ENCODE data around the gene CAPN5. TPM values are rescaled to one million over a fixed set of nuclear protein-coding genes. Genes with fewer than 3 reads are reported as not detected.

The CAPN5 gene
- polyA plus RNA-seq, 2 of the 4 experiments (the other 2 are of a cell fraction), result 9.4 to 12.9 TPM

- H3K4me2 ChIP-seq, result no peak overlapping the region
- H3K4me1 ChIP-seq, result peaks cover 31% of the 10 kb centered on the region
- ChIA-PET POLR2A (no interaction called here), CTCF (interaction anchor here (0.7 to 23.6 kb wide), 24 partner anchors 10 to 506 kb away, joined by 3 to 290 read pairs (median 5); partner anchors contain the start of genes MYO7A and OMP)
- no peaks in the 10 kb centered on the region for H3K9me3 ChIP-seq
- FAIRE-seq (no peak), DNase-seq (ENCODE audit: low read depth in 1 of 2, low spot score in 1 of 2) (peak; percentile 52 to 82), ATAC-seq (peak; percentile 31 to 73; a peak in 3 of 6 replicates)
- 54% methylated on average over 8 of the region's 8 CpGs for WGBS (ENCODE audit: missing lambda C conversion rate)
- no peak overlapping the region for H3K4me3 ChIP-seq
- H3K27ac ChIP-seq, result peak overlapping the region in 1 of 2 experiments; percentile 48; a peak in 2 of 6 replicates
- TF ChIP-seq SMC3 (IDR thresholded peaks at IDR 0.05) (peak; percentile 73), FOXS1 (CRISPR knock-in tag; IDR thresholded peaks at IDR 0.05) (no peak), RAD21 (conservative IDR thresholded peaks at IDR 0.05 in 1 of 2, IDR thresholded peaks at IDR 0.05 in 1 of 2) (peak; percentile 59 to 62)
- TF ChIP-seq, protein P1, sequence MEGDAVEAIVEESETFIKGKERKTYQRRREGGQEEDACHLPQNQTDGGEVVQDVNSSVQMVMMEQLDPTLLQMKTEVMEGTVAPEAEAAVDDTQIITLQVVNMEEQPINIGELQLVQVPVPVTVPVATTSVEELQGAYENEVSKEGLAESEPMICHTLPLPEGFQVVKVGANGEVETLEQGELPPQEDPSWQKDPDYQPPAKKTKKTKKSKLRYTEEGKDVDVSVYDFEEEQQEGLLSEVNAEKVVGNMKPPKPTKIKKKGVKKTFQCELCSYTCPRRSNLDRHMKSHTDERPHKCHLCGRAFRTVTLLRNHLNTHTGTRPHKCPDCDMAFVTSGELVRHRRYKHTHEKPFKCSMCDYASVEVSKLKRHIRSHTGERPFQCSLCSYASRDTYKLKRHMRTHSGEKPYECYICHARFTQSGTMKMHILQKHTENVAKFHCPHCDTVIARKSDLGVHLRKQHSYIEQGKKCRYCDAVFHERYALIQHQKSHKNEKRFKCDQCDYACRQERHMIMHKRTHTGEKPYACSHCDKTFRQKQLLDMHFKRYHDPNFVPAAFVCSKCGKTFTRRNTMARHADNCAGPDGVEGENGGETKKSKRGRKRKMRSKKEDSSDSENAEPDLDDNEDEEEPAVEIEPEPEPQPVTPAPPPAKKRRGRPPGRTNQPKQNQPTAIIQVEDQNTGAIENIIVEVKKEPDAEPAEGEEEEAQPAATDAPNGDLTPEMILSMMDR (IDR thresholded peaks at IDR 0.05), result peak; percentile 73
These were observed 46.8 kb downstream of the CAPN5 start for GRCh38 chr11:77113382-77114088.

DNA sequence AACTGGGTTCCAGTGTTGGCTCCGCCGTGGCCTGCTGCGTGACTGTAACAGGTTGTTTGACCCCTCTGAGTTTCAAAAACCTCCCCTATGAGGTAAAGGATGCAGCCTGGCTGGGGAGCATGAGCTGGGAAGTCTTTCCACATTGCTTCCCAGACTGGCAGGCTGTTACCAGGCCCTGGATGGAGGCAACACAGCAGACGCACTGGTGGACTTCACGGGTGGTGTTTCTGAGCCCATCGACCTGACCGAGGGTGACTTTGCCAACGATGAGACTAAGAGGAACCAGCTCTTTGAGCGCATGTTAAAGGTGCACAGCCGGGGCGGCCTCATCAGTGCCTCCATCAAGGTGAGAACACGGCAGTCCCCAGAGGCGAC is 47.3 kb downstream of the CAPN5 start:
- H3K4me2 ChIP-seq, result no peak overlapping the region
- no peaks in the 10 kb centered on the region for H3K9me3 ChIP-seq
- ATAC-seq (no peak), FAIRE-seq (no peak), DNase-seq (ENCODE audit: low read depth in 1 of 2, low spot score in 1 of 2) (no peak)
- no peak for TF ChIP-seq CHD2 (IDR thresholded peaks at IDR 0.05; ENCODE audit: low read length, partially characterized antibody)
- TF ChIP-seq USF2 (IDR thresholded peaks at IDR 0.05), result no peak
- TF ChIP-seq E2F6 (IDR thresholded peaks at IDR 0.05; ENCODE audit: borderline replicate concordance, low read depth), result no peak
- no peak for TF ChIP-seq RAD21 (conservative IDR thresholded peaks at IDR 0.05 in 1 of 2, IDR thresholded peaks at IDR 0.05 in 1 of 2)
- TF ChIP-seq HOXB13 (CRISPR knock-in tag; IDR thresholded peaks at IDR 0.05; ENCODE audit: low read depth), result no peak
- TF ChIP-seq FOSB (CRISPR knock-in tag; IDR thresholded peaks at IDR 0.05), result no peak
- no peak for TF ChIP-seq ESRRA (IDR thresholded peaks at IDR 0.05; ENCODE audit: borderline replicate concordance, low read length)
- TF ChIP-seq EP300 (IDR thresholded peaks at IDR 0.05), result no peak
- TF ChIP-seq BCL3 (IDR thresholded peaks at IDR 0.05), result no peak
- ChIA-PET CTCF (interaction anchor here (0.7 to 23.6 kb wide), 19 partner anchors 9 to 392 kb away, joined by 3 to 290 read pairs (median 7); partner anchors contain the start of genes MYO7A and OMP), POLR2A (no interaction called here)
- no peak overlapping the region for H3K27ac ChIP-seq
- no peak overlapping the region for H3K4me3 ChIP-seq
- 90% methylated on average over 9 of the region's 13 CpGs for WGBS (ENCODE audit: missing lambda C conversion rate)
- peaks cover 26% of the 10 kb centered on the region for H3K4me1 ChIP-seq

GRCh38 chr11:77115181-77115611 is 48.4 kb downstream of the CAPN5 start:
- no peak overlapping the region for H3K4me2 ChIP-seq
- DNase-seq (ENCODE audit: low read depth in 1 of 2, low spot score in 1 of 2) (peak; percentile 23 to 69), ATAC-seq (peak; percentile 45 to 77; a peak in 3 of 6 replicates), FAIRE-seq (no peak)
- WGBS (ENCODE audit: missing lambda C conversion rate), result 90% methylated on average over 16 of the region's 16 CpGs
- TF ChIP-seq ELK1 (IDR thresholded peaks at IDR 0.05; ENCODE audit: low read depth, low read length), result no peak
- H3K9me3 ChIP-seq, result no peaks in the 10 kb centered on the region
- H3K4me3 ChIP-seq, result no peak overlapping the region
- POLR2A ChIA-PET, result no interaction called here
- H3K4me1 ChIP-seq, result peaks cover 14% of the 10 kb centered on the region
- no peak overlapping the region for H3K27ac ChIP-seq
- CTCF ChIA-PET, result interaction anchor here (0.7 to 23.6 kb wide), 16 partner anchors 8 to 433 kb away, joined by 3 to 290 read pairs (median 7); partner anchors contain the start of genes MYO7A and OMP
